ENCODE measurements around the gene RNU1-1.
A peak's percentile ranks its signal among the peaks of the same experiment; 100 is the strongest.
"Not testable (repeated sequence)": the region's sequence is repeated elsewhere in the genome, so short reads cannot be mapped to it uniquely, and the experiment has no call there.

The RNU1-1 gene

GRCh38 chr1:16514107-16515055, at the start of gene RNU1-1:
TSS of gene RNU1-1 (minus strand) at chr1:16514285.
- peak; percentile 56 to 61 for DNase-seq (ENCODE audit: low read depth in 2 of 2)

- DNase-seq (ENCODE audit: low read depth in 2 of 2) = not testable (repeated sequence)
Measured at GRCh38 chr1:16561035-16561434, 47.0 kb upstream of the RNU1-1 start.

- not testable (repeated sequence) for DNase-seq (ENCODE audit: low read depth in 2 of 2)
Measured at GRCh38 chr1:16560498-16560897, 46.4 kb upstream of the RNU1-1 start.

- DNase-seq (ENCODE audit: low read depth in 2 of 2) = not testable (repeated sequence)
Measured at GRCh38 chr1:16559688-16560087, 45.6 kb upstream of the RNU1-1 start.

- DNase-seq (ENCODE audit: low read depth in 2 of 2) = not testable (repeated sequence)
Measured at GRCh38 chr1:16557034-16557433, 42.9 kb upstream of the RNU1-1 start.

GRCh38 chr1:16553244-16553643, 39.2 kb upstream of the RNU1-1 start:
- not testable (repeated sequence) for DNase-seq (ENCODE audit: low read depth in 2 of 2)

GRCh38 chr1:16550212-16550918, 36.3 kb upstream of the RNU1-1 start:
- not testable (repeated sequence) for DNase-seq (ENCODE audit: low read depth in 2 of 2)

- not testable (repeated sequence) for DNase-seq (ENCODE audit: low read depth in 2 of 2)
Measured at GRCh38 chr1:16549545-16549944, 35.5 kb upstream of the RNU1-1 start.

- not testable (repeated sequence) for DNase-seq (ENCODE audit: low read depth in 2 of 2)
Measured at GRCh38 chr1:16547502-16548241, 33.6 kb upstream of the RNU1-1 start.

- not testable (repeated sequence) for DNase-seq (ENCODE audit: low read depth in 2 of 2)
Measured at GRCh38 chr1:16545682-16546095, 31.6 kb upstream of the RNU1-1 start.

- DNase-seq (ENCODE audit: low read depth in 2 of 2) = not testable (repeated sequence)
Measured at GRCh38 chr1:16540421-16540893, 26.4 kb upstream of the RNU1-1 start.

GRCh38 chr1:16537528-16537927, 23.4 kb upstream of the RNU1-1 start:
- DNase-seq (ENCODE audit: low read depth in 2 of 2) = not testable (repeated sequence)

- DNase-seq (ENCODE audit: low read depth in 2 of 2) = not testable (repeated sequence)
Measured at GRCh38 chr1:16536796-16537195, 22.7 kb upstream of the RNU1-1 start.

- not testable (repeated sequence) for DNase-seq (ENCODE audit: low read depth in 2 of 2)
Measured at GRCh38 chr1:16535898-16536297, 21.8 kb upstream of the RNU1-1 start.

- not testable (repeated sequence) for DNase-seq (ENCODE audit: low read depth in 2 of 2)
Measured at GRCh38 chr1:16535487-16535886, 21.4 kb upstream of the RNU1-1 start.

GRCh38 chr1:16534829-16535456, 20.9 kb upstream of the RNU1-1 start:
- DNase-seq (ENCODE audit: low read depth in 2 of 2) = peak in 1 of 2 donors; percentile 27

- DNase-seq (ENCODE audit: low read depth in 2 of 2) = peak in 1 of 2 donors; percentile 7
Measured at GRCh38 chr1:16534239-16534828, 20.2 kb upstream of the RNU1-1 start.

GRCh38 chr1:16532235-16532991, 18.3 kb upstream of the RNU1-1 start:
- DNase-seq (ENCODE audit: low read depth in 2 of 2) = not testable (repeated sequence)

- not testable (repeated sequence) for DNase-seq (ENCODE audit: low read depth in 2 of 2)
Measured at GRCh38 chr1:16528338-16528737, 14.3 kb upstream of the RNU1-1 start.

GRCh38 chr1:16525769-16526168, 11.7 kb upstream of the RNU1-1 start:
- not testable (repeated sequence) for DNase-seq (ENCODE audit: low read depth in 2 of 2)

Data from stimulated activated CD4-positive, alpha-beta T cell treated with anti-CD3 and anti-CD28 coated beads, Interleukin-1b, Interleukin-23, amount 100 ng/mL, for 4 hours (primary cell).